Prostate gland (tissue), 2 donors: ENCODE data around the gene ARFGEF2.

Experiments used
- CTCF ChIP-seq, 4 experiments: fragments of 200-600 bp in 2 of 4; fragments of 450-650 bp in 2 of 4; sonication (generic) in 2 of 4; IDR thresholded peaks; 1 replicate in 3 of 4; 2 replicates in 1 of 4; pipeline ENCODE4 v1.5.1; 2016 to 2019; ENCODE audit warnings: antibody characterized with exemption in 4 of 4, mild to moderate bottlenecking in 2 of 4, moderate library complexity in 2 of 4
- POLR2AphosphoS5 ChIP-seq: sonication (generic); formaldehyde crosslinking; IDR thresholded peaks from one replicate; pipeline ENCODE4 v1.6.1; 2017; ENCODE audit warnings: antibody characterized with exemption

- TF ChIP-seq CTCF (IDR thresholded peaks at IDR 0.05) (no peak), POLR2AphosphoS5 (no peak)
Measured at GRCh38 chr20:48970681-48971365, 49.3 kb downstream of the ARFGEF2 start.
